GM21723 (cell line): ENCODE measurements around the gene PCDHA4.

ENCODE experiments used
- ATAC-seq: cut with Tn5 transposase; IDR thresholded peaks from one replicate; pipeline ENCODE4 v1.9.1; 2021; ENCODE audit warnings: mild to moderate bottlenecking, moderate library complexity; ENCODE audit not compliant: unreplicated experiment

The PCDHA4 gene

GRCh38 chr5:140855772-140856674 is 49.2 kb downstream of the PCDHA4 start, which contains the start of gene PCDHA10:
Gene PCDHA10 (plus strand): TSS chr5:140855897. CDS start chr5:140856049, 152 bp downstream.
- ATAC-seq, result no peak

GRCh38 chr5:140857177-140857986 is 50.5 kb downstream of the PCDHA4 start:
- no peak for ATAC-seq

- ATAC-seq, result no peak
These were observed 51.0 kb downstream of the PCDHA4 start for GRCh38 chr5:140857987-140858240.

GRCh38 chr5:140862441-140863295 is 55.8 kb downstream of the PCDHA4 start:
- no peak for ATAC-seq
